OCI-LY1 (cell line): Measurements from ENCODE around the gene ADIPOR1.
A peak's percentile ranks its signal among the peaks of the same experiment; 100 is the strongest.

Experiments
- H2AFZ ChIP-seq: fragments of 200-600 bp; sonication (generic), shearing (Covaris generic); 2 replicates; pipeline ENCODE4 v1.6.0; 2014; ENCODE audit warnings: antibody characterized with exemption, mild to moderate bottlenecking, low read length
- H3F3A ChIP-seq: fragments of 200-600 bp; sonication (generic), shearing (Covaris generic); 2 replicates; pipeline ENCODE4 v1.6.0; 2014; ENCODE audit warnings: mild to moderate bottlenecking, antibody characterized with exemption, low read length, moderate library complexity; ENCODE audit not compliant: insufficient read depth
- H3K27ac ChIP-seq: fragments of 200-600 bp; sonication (generic); 2 replicates; pipeline ENCODE4 v1.5.1; 2014; ENCODE audit warnings: low read length, mixed run types, mild to moderate bottlenecking, low read depth; ENCODE audit not compliant: poor library complexity, severe bottlenecking
- H3K27me3 ChIP-seq: fragments of 200-600 bp; sonication (generic); 2 replicates; pipeline ENCODE4 v1.6.0; 2014; ENCODE audit warnings: antibody characterized with exemption, mild to moderate bottlenecking, low read length, moderate library complexity; ENCODE audit not compliant: insufficient read depth
- H3K36me3 ChIP-seq: fragments of 200-600 bp; sonication (generic); 2 replicates; pipeline ENCODE4 v1.6.1; 2014; ENCODE audit warnings: mild to moderate bottlenecking, antibody characterized with exemption, low read length, moderate library complexity, mixed read lengths; ENCODE audit not compliant: insufficient read depth
- H3K4me1 ChIP-seq: fragments of 200-600 bp; sonication (generic); 2 replicates; pipeline ENCODE4 v1.5.1; 2014; ENCODE audit warnings: mild to moderate bottlenecking, low read length, moderate library complexity; ENCODE audit not compliant: insufficient read depth, severe bottlenecking
- H3K4me2 ChIP-seq: fragments of 200-600 bp; sonication (generic), shearing (Covaris generic); 2 replicates; pipeline ENCODE4 v1.6.1; 2014; ENCODE audit warnings: low read length
- H3K4me3 ChIP-seq: fragments of 200-600 bp; sonication (generic); 2 replicates; pipeline ENCODE4 v1.5.1; 2014; ENCODE audit warnings: low read length, low read depth, mild to moderate bottlenecking, mixed read lengths; ENCODE audit not compliant: poor library complexity, severe bottlenecking
- H3K79me2 ChIP-seq: fragments of 200-600 bp; shearing (Covaris generic); 2 replicates; pipeline ENCODE4 v1.6.1; 2016; ENCODE audit warnings: mixed run types, low read length, mixed read lengths; ENCODE audit not compliant: insufficient read depth
- H3K9ac ChIP-seq: fragments of 200-600 bp; sonication (generic), shearing (Covaris generic); 2 replicates; pipeline ENCODE4 v1.6.1; 2014; ENCODE audit warnings: mild to moderate bottlenecking, low read length, mixed read lengths
- H3K9me2 ChIP-seq: fragments of 200-600 bp; sonication (generic), shearing (Covaris generic); 2 replicates; pipeline ENCODE4 v1.6.1; 2014; ENCODE audit warnings: low read depth, mild to moderate bottlenecking, low read length, mixed read lengths
- H3K9me3 ChIP-seq: fragments of 200-600 bp; shearing (Covaris generic); 2 replicates; pipeline ENCODE4 v1.6.1; 2014; ENCODE audit warnings: low read length, mixed read lengths
- H4K20me1 ChIP-seq: fragments of 200-600 bp; sonication (generic), shearing (Covaris generic); 2 replicates; pipeline ENCODE4 v1.6.0; 2016; ENCODE audit warnings: mild to moderate bottlenecking, low read length; ENCODE audit not compliant: insufficient read depth
- CTCF ChIP-seq: fragments of 200-600 bp; sonication (generic), shearing (Covaris generic); IDR thresholded peaks from 2 replicates; pipeline ENCODE4 v1.5.1; 2017; ENCODE audit warnings: mild to moderate bottlenecking, antibody characterized with exemption, low read length, moderate library complexity, mixed read lengths
- EZH2 ChIP-seq: fragments of 200-600 bp; sonication (generic), shearing (Covaris generic); IDR thresholded peaks from 2 replicates; pipeline ENCODE4 v1.8.0; 2017; ENCODE audit warnings: borderline replicate concordance, mixed run types, mild to moderate bottlenecking, antibody characterized with exemption, low read length, moderate library complexity, mixed read lengths

ADIPOR1 gene

GRCh38 chr1:202961220-202961880 lies 3.2 kb upstream of the ADIPOR1 start:
- Histone ChIP-seq H3K27me3 (no peaks in the 10 kb centered on the region), H3K4me1 (peaks cover 28% of the 10 kb centered on the region), H3K27ac (no peak overlapping the region), H3K36me3 (peaks cover 31% of the 10 kb centered on the region), H4K20me1 (no peaks in the 10 kb centered on the region), H3K4me3 (no peak overlapping the region), H3K9me3 (no peaks in the 10 kb centered on the region), H3K9me2 (no peaks in the 10 kb centered on the region), H3F3A (no peaks in the 10 kb centered on the region), H2AFZ (no peak overlapping the region), H3K9ac (no peak overlapping the region), H3K79me2 (peaks cover 16% of the 10 kb centered on the region), H3K4me2 (no peak overlapping the region)
- TF ChIP-seq CTCF (no peak), EZH2 (no peak)

- H3K27me3 ChIP-seq, result no peaks in the 10 kb centered on the region
- H3K79me2 ChIP-seq, result peaks cover 29% of the 10 kb centered on the region
- no peaks in the 10 kb centered on the region for H3K9me3 ChIP-seq
- no peak overlapping the region for H2AFZ ChIP-seq
- H3K4me1 ChIP-seq, result peaks cover 25% of the 10 kb centered on the region
- H3F3A ChIP-seq, result no peaks in the 10 kb centered on the region
- peak overlapping the region; percentile 24 for H3K27ac ChIP-seq
- no peaks in the 10 kb centered on the region for H3K9me2 ChIP-seq
- H3K4me3 ChIP-seq, result no peak overlapping the region
- peaks cover 23% of the 10 kb centered on the region for H3K36me3 ChIP-seq
- H3K4me2 ChIP-seq, result no peak overlapping the region
- no peak overlapping the region; the same call in 1 of the 2 replicates for H3K9ac ChIP-seq
- H4K20me1 ChIP-seq, result no peaks in the 10 kb centered on the region
- no peak for TF ChIP-seq CTCF
- no peak for TF ChIP-seq EZH2
Observed at GRCh38 chr1:202959276-202959620, 1.1 kb upstream of the ADIPOR1 start.

- no peaks in the 10 kb centered on the region for H3K27me3 ChIP-seq
- peak overlapping the region; percentile 93 for H3K4me3 ChIP-seq
- H3K36me3 ChIP-seq, result peaks cover 18% of the 10 kb centered on the region
- H3K9ac ChIP-seq, result peak overlapping the region; percentile 78
- TF ChIP-seq CTCF, result no peak
- no peak for TF ChIP-seq EZH2
- H3K9me2 ChIP-seq, result no peaks in the 10 kb centered on the region
- no peaks in the 10 kb centered on the region for H3K9me3 ChIP-seq
- H2AFZ ChIP-seq, result peak overlapping the region; percentile 78
- peak overlapping the region; percentile 24 for H3K27ac ChIP-seq
- H4K20me1 ChIP-seq, result no peaks in the 10 kb centered on the region
- H3K4me1 ChIP-seq, result peaks cover 25% of the 10 kb centered on the region
- H3K4me2 ChIP-seq, result peak overlapping the region; percentile 88
- H3K79me2 ChIP-seq, result peaks cover 34% of the 10 kb centered on the region
- H3F3A ChIP-seq, result no peaks in the 10 kb centered on the region
Observed at GRCh38 chr1:202958544-202959275, 598 bp upstream of the ADIPOR1 start.
